ENCODE measurements around the gene GPX4. TPM values are rescaled to one million over a fixed set of nuclear protein-coding genes. Genes with fewer than 3 reads are reported as not detected.

Gene GPX4
- polyA plus RNA-seq, 3 donors, result 459 to 508 (median 493) TPM

DNA sequence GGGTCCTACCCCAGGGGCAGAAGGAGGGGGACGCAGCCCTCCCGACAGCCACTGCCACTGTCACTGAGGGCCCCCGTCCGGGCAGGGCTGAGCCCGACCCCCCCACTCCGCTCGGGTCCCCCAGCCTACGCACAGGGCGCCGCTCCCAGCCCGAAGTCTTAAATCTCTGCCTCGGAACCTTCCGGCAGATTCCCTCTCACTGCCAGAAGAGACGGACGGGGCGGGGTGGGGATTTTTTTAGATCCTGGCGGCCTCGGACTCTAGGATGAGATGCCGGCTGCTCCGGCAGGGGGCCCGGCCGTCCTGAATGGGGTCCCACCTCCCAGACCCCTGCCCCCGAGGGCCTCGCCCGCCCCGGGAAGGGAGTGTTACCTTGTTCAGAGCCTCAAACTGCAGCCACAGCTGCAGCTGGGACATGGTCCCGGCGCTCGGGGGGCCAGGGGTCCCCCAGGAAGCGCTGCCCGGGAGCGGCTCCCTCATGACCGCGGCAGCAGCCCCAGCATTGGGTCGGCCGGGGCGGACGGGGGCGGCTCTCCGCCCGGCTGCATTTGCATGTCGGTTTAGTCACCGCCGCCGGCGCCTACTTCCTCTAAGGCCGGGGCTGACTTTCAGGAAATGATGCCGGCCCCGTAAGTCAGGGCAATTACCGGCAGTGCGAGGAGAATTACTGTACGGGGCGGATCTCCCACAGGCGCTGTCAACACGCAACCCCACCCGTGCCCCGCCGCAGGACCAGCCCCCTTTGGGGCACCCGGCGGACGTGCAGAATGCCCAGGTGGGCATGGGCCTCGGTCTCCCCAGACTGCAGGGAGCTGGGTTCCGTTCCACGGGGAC is 28.1 kb downstream of the GPX4 start:
- DNase-seq, result peak; percentile 92 to 96 (median 95)
- H3K36me3 ChIP-seq (replicated peaks in 1 of 2; ENCODE audit: control insufficient read depth in 1 of 2, insufficient read depth in 2 of 2, low read length in 2 of 2), result peaks cover 39 to 54% of the 10 kb centered on the region in 2 donors
- H3K27ac Mint-ChIP-seq, result peak overlapping the region; percentile 89 to 95 (median 91)
- peaks cover 39% of the 10 kb centered on the region for H3K4me1 Mint-ChIP-seq
- peaks cover 0 to 5% (median 0%) of the 10 kb centered on the region in 3 donors for H3K27me3 Mint-ChIP-seq (ENCODE audit: low read depth in 3 of 3)
- H3K27ac ChIP-seq (ENCODE audit: low read depth in 1 of 2, low read length in 2 of 2), result peak overlapping the region; percentile 87 to 91
- H3K4me1 ChIP-seq (ENCODE audit: control insufficient read depth in 1 of 2, insufficient read depth in 2 of 2, low read length in 2 of 2), result peaks cover 38 to 44% of the 10 kb centered on the region in 2 donors
- H3K4me2 ChIP-seq (replicated peaks; ENCODE audit: extremely low read depth, low read length, poor library complexity, severe bottlenecking), result peak overlapping the region; percentile 82
- 0% methylated on average over 51 of the region's 64 CpGs for WGBS (ENCODE audit: insufficient coverage)
- peaks cover 0 to 4% of the 10 kb centered on the region in 2 donors for H3K9me3 ChIP-seq (replicated peaks in 1 of 2; ENCODE audit: control insufficient read depth in 1 of 2, insufficient read depth in 1 of 2, low read length in 2 of 2)
- peaks cover 32 to 61% of the 10 kb centered on the region in 2 donors for H3K36me3 Mint-ChIP-seq
- no peaks in the 10 kb centered on the region for H3K27me3 ChIP-seq (ENCODE audit: control insufficient read depth in 2 of 2, insufficient read depth in 2 of 2, low read length in 2 of 2)
- H2AFZ ChIP-seq (ENCODE audit: insufficient read depth, low read depth, low read length, poor library complexity, severe bottlenecking), result peak overlapping the region; percentile 31
- H4K20me1 ChIP-seq (ENCODE audit: insufficient read depth, low read length), result peaks cover 91% of the 10 kb centered on the region
- intact Hi-C loops (cut with micrococcal nuclease), result loop anchor here in 1 of 2 donors (5.0 kb wide), 1 partner anchor 40 kb away; the partner anchor contains the start of gene SBNO2
- TF ChIP-seq, protein P1, sequence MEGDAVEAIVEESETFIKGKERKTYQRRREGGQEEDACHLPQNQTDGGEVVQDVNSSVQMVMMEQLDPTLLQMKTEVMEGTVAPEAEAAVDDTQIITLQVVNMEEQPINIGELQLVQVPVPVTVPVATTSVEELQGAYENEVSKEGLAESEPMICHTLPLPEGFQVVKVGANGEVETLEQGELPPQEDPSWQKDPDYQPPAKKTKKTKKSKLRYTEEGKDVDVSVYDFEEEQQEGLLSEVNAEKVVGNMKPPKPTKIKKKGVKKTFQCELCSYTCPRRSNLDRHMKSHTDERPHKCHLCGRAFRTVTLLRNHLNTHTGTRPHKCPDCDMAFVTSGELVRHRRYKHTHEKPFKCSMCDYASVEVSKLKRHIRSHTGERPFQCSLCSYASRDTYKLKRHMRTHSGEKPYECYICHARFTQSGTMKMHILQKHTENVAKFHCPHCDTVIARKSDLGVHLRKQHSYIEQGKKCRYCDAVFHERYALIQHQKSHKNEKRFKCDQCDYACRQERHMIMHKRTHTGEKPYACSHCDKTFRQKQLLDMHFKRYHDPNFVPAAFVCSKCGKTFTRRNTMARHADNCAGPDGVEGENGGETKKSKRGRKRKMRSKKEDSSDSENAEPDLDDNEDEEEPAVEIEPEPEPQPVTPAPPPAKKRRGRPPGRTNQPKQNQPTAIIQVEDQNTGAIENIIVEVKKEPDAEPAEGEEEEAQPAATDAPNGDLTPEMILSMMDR (IDR thresholded peaks at IDR 0.05), result peak; percentile 21
- peak overlapping the region; percentile 84 for H3K9ac ChIP-seq (ENCODE audit: insufficient read depth, low read length, poor library complexity, severe bottlenecking)
- H3K9me3 Mint-ChIP-seq, result peaks cover 0 to 5% (median 2%) of the 10 kb centered on the region in 7 donors
- H3K4me3 ChIP-seq (replicated peaks in 1 of 3; ENCODE audit: low read depth in 2 of 3, low read length in 3 of 3), result peak overlapping the region; percentile 64 to 82 (median 64)
- H3K4me3 Mint-ChIP-seq, result peak overlapping the region; percentile 89 to 93
- peaks cover 87% of the 10 kb centered on the region for H3K79me2 ChIP-seq (ENCODE audit: insufficient read depth, low read length)

DNA sequence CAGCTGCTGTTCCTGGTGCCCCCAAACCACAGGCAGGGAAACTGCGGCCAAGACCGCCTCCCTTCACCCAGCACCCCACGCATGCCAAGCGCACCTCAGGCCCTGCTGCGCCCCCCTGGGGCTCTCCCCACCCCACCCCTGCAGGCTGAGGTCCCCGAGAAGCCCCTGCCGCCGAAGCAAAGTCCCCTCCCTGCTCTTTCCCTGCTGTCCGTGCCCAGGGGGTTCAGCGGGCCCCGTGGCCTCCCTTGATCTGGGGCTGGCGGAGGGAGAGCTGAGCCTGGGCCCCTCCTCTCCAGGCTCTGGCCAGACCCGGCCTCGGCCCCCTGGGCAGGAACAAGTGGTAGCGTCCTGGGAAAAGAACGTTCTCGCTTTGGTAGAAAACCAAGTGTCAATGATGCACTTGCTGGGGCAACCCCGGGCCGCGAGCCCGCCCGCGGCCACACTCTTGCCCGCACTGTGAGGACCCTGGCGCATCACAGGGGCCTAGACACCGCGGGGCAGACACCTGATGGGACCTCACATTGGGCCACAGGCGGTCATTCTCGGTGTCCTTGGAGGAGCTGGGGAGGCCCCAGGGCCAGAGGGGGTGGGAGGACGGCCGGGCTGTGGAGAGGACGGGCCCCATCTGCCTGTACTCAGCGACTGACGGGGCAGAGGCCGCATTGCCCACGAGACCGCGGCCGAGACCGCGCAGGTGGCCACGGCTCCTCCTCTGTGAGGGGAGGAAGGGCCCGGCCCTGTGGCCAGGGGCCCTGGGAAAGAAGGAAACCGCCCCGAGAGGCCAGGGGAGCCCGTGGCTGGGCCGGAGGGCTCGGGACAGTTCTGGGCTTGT is 29.0 kb downstream of the GPX4 start:
- peak; percentile 21 to 43 (median 41) for DNase-seq

More for the DNA sequence above, 29.0 kb downstream of the GPX4 start:
- Histone ChIP-seq H3K79me2 (ENCODE audit: insufficient read depth, low read length) (peaks cover 80% of the 10 kb centered on the region), H3K9ac (ENCODE audit: insufficient read depth, low read length, poor library complexity, severe bottlenecking) (peak overlapping the region; percentile 84), H3K4me3 (replicated peaks in 1 of 3; ENCODE audit: low read depth in 2 of 3, low read length in 3 of 3) (peak overlapping the region; percentile 12 to 82 (median 64)), H4K20me1 (ENCODE audit: insufficient read depth, low read length) (peaks cover 83% of the 10 kb centered on the region), H3K27ac (ENCODE audit: low read depth in 1 of 2, low read length in 2 of 2) (peak overlapping the region; percentile 87 to 91), H3K27me3 (ENCODE audit: control insufficient read depth in 2 of 2, insufficient read depth in 2 of 2, low read length in 2 of 2) (no peaks in the 10 kb centered on the region), H3K9me3 (replicated peaks in 1 of 2; ENCODE audit: control insufficient read depth in 1 of 2, insufficient read depth in 1 of 2, low read length in 2 of 2) (peaks cover 0 to 4% of the 10 kb centered on the region in 2 donors), H3K4me2 (replicated peaks; ENCODE audit: extremely low read depth, low read length, poor library complexity, severe bottlenecking) (peak overlapping the region; percentile 82), H3K4me1 (ENCODE audit: control insufficient read depth in 1 of 2, insufficient read depth in 2 of 2, low read length in 2 of 2) (peaks cover 38 to 44% of the 10 kb centered on the region in 2 donors), H2AFZ (ENCODE audit: insufficient read depth, low read depth, low read length, poor library complexity, severe bottlenecking) (peak overlapping the region; percentile 57), H3K36me3 (replicated peaks in 1 of 2; ENCODE audit: control insufficient read depth in 1 of 2, insufficient read depth in 2 of 2, low read length in 2 of 2) (peaks cover 30 to 46% of the 10 kb centered on the region in 2 donors)
- H3K27me3 Mint-ChIP-seq (ENCODE audit: low read depth in 3 of 3), result peaks cover 0 to 5% (median 0%) of the 10 kb centered on the region in 3 donors
- peaks cover 39% of the 10 kb centered on the region for H3K4me1 Mint-ChIP-seq
- H3K27ac Mint-ChIP-seq, result peak overlapping the region; percentile 89 to 95 (median 91)
- 3% methylated on average over 37 of the region's 48 CpGs for WGBS (ENCODE audit: insufficient coverage)
- H3K4me3 Mint-ChIP-seq, result peak overlapping the region; percentile 82 to 89
- peaks cover 0 to 5% (median 2%) of the 10 kb centered on the region in 7 donors for H3K9me3 Mint-ChIP-seq
- TF ChIP-seq, protein P1 (IDR thresholded peaks at IDR 0.05), result no peak
- intact Hi-C loops (cut with micrococcal nuclease), result loop anchor here in 1 of 2 donors (5.0 kb wide), 1 partner anchor 40 kb away; the partner anchor contains the start of gene SBNO2
- peaks cover 25 to 53% of the 10 kb centered on the region in 2 donors for H3K36me3 Mint-ChIP-seq

Measured in CD14-positive monocyte (primary cell).